Heart left ventricle (tissue), 13 donors: ENCODE measurements around the gene RASSF9.

ENCODE experiments used
- POLR2A ChIP-seq, 2 donors: fragments of 450-650 bp; IDR thresholded peaks; one replicate each; pipeline ENCODE4 v1.6.1; 2017; ENCODE audit warnings: antibody characterized with exemption in 2 of 2, mild to moderate bottlenecking in 2 of 2, moderate library complexity in 2 of 2
- TF ChIP-seq, protein P1 (sequence below), 12 donors: fragments of 200-600 bp; sonication (generic) in 4 of 12; IDR thresholded peaks; one replicate each; pipeline versions ENCODE4 v1.5.0 to v1.8.0; 2018 to 2022; ENCODE audit warnings: antibody characterized with exemption in 12 of 12, mild to moderate bottlenecking in 5 of 12
- donor health status: ischemic (EF 13 %, LVEDD 7.1; RV severe dilation, severe dysfunction).
- donor health status: DM: no; HTN: yes; CAD: no.
- donor health status: DM: no; HTN: no; CAD: no.
- donor health status: ischemic (EF 25% LVEDD 6.9; RV normal size, moderate dysfunction).
- donor health status: ischemic (EF 25% LVEDD 5.7; RV mildly dilated, moderate dysfunction).
- donor health status: ischemic (EF 35%, LVEDD 5.7; RV mildly dilated, moderate dysfunction).
- donor health status: nonischemic (EF 11% LVEDD 7.7; RV severe dilation, severe dysfunction).
- donor health status: DM: yes; HTN: yes; CAD: no.
- donor health status: PGD.
- donor health status: ischemic (EF 29% LVEDD 5.4; RV normal size, mild dysfunction).
- donor health status: nonischemic (EF 23%, LVEDD 6.1; RV moderate dilation, normal function).

DNA sequence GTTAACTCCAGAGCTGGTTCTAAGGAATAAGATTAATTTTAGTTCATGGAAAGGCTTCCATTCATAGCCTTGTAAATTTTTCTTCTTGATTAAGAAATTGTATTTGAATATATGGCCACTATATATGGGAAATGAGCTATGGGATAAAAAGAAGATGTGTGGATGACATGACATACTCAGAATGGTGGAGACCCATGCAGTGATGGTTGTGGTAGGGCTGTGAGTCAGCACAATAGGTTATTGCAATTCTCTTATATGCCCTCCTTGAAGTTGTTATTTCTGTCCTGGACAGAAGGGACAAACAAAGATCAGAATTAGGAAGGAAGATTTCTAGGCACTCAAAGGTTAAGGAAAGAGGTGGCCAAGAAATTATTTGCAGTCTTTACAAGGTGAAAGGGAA is 21.5 kb downstream of the RASSF9 start:
- TF ChIP-seq, protein P1, sequence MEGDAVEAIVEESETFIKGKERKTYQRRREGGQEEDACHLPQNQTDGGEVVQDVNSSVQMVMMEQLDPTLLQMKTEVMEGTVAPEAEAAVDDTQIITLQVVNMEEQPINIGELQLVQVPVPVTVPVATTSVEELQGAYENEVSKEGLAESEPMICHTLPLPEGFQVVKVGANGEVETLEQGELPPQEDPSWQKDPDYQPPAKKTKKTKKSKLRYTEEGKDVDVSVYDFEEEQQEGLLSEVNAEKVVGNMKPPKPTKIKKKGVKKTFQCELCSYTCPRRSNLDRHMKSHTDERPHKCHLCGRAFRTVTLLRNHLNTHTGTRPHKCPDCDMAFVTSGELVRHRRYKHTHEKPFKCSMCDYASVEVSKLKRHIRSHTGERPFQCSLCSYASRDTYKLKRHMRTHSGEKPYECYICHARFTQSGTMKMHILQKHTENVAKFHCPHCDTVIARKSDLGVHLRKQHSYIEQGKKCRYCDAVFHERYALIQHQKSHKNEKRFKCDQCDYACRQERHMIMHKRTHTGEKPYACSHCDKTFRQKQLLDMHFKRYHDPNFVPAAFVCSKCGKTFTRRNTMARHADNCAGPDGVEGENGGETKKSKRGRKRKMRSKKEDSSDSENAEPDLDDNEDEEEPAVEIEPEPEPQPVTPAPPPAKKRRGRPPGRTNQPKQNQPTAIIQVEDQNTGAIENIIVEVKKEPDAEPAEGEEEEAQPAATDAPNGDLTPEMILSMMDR (IDR thresholded peaks at IDR 0.05), result no peak
- no peak for TF ChIP-seq POLR2A (IDR thresholded peaks at IDR 0.05)
